CD4-positive, alpha-beta memory T cell (primary cell): ENCODE data around the gene CMTM6. TPM values are rescaled to one million over a fixed set of nuclear protein-coding genes. Genes with fewer than 3 reads are reported as not detected.

Experiments
- CTCF ChIA-PET: fragments of 350-600 bp; sonication (Branson Sonifier 250); formaldehyde crosslinking; loops from one replicate; lab custom pipeline; 2021; ENCODE audit warnings: inconsistent platforms; ENCODE audit not compliant: partially characterized antibody; lab: Charles Lee
- POLR2A ChIA-PET: fragments of 350-600 bp; sonication (Branson Sonifier 250); formaldehyde crosslinking; loops from one replicate; lab custom pipeline; 2021; ENCODE audit not compliant: partially characterized antibody; lab: Charles Lee
- DNase-seq, 5 donors: peaks; one replicate each; pipeline versions ENCODE4 v3.0.0 to v3.0.0-alpha.2; 2020 to 2022; ENCODE audit warnings: mixed read lengths in 1 of 5
- H3K27ac ChIP-seq: one replicate; pipeline ENCODE4 v1.7.0; 2013; ENCODE audit warnings: low read depth, low read length
- H3K27me3 ChIP-seq: 2 replicates; pipeline ENCODE4 v1.7.0; 2013; ENCODE audit warnings: mild to moderate bottlenecking, low read length, moderate library complexity; ENCODE audit not compliant: insufficient read depth
- H3K36me3 ChIP-seq: 2 replicates; pipeline ENCODE4 v1.7.0; 2013; ENCODE audit warnings: mild to moderate bottlenecking, low read length, moderate library complexity; ENCODE audit not compliant: insufficient read depth
- H3K4me1 ChIP-seq: 2 replicates; pipeline ENCODE4 v1.7.0; 2013; ENCODE audit warnings: mild to moderate bottlenecking, low read length, moderate library complexity; ENCODE audit not compliant: insufficient read depth
- H3K4me3 ChIP-seq, 2 donors: one replicate each; pipeline ENCODE4 v1.7.0; 2013; ENCODE audit warnings: low read length in 2 of 2, mild to moderate bottlenecking in 1 of 2
- H3K9me3 ChIP-seq, 2 donors: one replicate each; pipeline ENCODE4 v1.7.0; 2013; ENCODE audit warnings: low read length in 2 of 2, control low read depth in 1 of 2; ENCODE audit not compliant: control insufficient read depth in 1 of 2
- H3K27ac Mint-ChIP-seq, 7 donors: one replicate each; pipeline ENCODE4 v1.8.0; 2020 to 2021; ENCODE audit warnings: mixed read lengths in 7 of 7, mild to moderate bottlenecking in 6 of 7, inconsistent platforms in 3 of 7, moderate library complexity in 3 of 7
- H3K27me3 Mint-ChIP-seq, 2 donors: one replicate each; pipeline ENCODE4 v1.8.0; 2020 to 2021; ENCODE audit warnings: mixed read lengths in 2 of 2
- H3K36me3 Mint-ChIP-seq, 2 donors: one replicate each; pipeline ENCODE4 v1.8.0; 2020 to 2021; ENCODE audit warnings: mixed read lengths in 2 of 2, inconsistent platforms in 1 of 2, mild to moderate bottlenecking in 1 of 2
- H3K4me1 Mint-ChIP-seq, 4 donors: one replicate each; pipeline ENCODE4 v1.8.0; 2020 to 2021; ENCODE audit warnings: mixed read lengths in 4 of 4, mild to moderate bottlenecking in 1 of 4
- H3K4me3 Mint-ChIP-seq, 8 donors: one replicate each; pipeline ENCODE4 v1.8.0; 2020 to 2021; ENCODE audit warnings: mixed read lengths in 8 of 8, mild to moderate bottlenecking in 7 of 8, moderate library complexity in 6 of 8, inconsistent platforms in 3 of 8
- H3K9me3 Mint-ChIP-seq, 8 donors: one replicate each; pipeline ENCODE4 v1.8.0; 2020 to 2021; ENCODE audit warnings: mixed read lengths in 8 of 8, mild to moderate bottlenecking in 5 of 8, inconsistent platforms in 3 of 8, moderate library complexity in 1 of 8
- intact Hi-C: fragments of 100-400 bp; cut with micrococcal nuclease; formaldehyde crosslinking; loops from one replicate; pipeline ENCODE4 v1.15.1; 2023
- polyA plus RNA-seq, 2 donors: library from polyadenylated mRNA; unstranded; fragments of 300-500 nt; fragmentation: Illumina TruSeq; gene quantifications; one replicate each; pipeline ENCODE4 v1.2.3, GENCODE V29; 2021
- total RNA-seq, 2 experiments: library from RNA; stranded (reverse); gene quantifications; one replicate each; pipeline ENCODE4 v1.2.3, GENCODE V29; 2021

The CMTM6 gene
- total and polyA plus RNA-seq, 4 experiments from 2014 or later, result 30.3 to 230 (median 62.2) TPM

DNA sequence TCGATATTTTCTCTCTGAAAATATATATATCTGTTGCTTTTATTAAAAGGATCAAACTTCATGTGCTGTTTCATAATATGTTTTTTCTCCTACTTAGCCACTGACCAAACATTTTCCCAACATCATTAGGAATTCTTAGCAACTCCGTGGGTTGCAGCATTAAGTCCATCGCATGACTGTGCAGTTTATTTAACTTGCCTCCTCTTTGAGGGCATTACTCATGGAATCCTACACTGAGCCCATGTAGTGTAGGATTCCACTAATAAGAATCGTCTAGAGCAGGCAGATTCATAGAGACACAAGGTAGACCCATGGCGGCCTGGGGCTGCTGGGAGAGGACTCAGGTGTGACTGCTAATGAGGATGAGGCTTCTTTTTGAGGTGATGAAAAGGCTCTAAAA lies 49.3 kb downstream of the CMTM6 start:
- H3K27me3 Mint-ChIP-seq, result no peaks in the 10 kb centered on the region
- H3K4me1 Mint-ChIP-seq, result peaks cover 39 to 70% (median 51%) of the 10 kb centered on the region in 4 donors
- H3K9me3 ChIP-seq, result no peaks in the 10 kb centered on the region
- no peaks in the 10 kb centered on the region for H3K27me3 ChIP-seq
- intact Hi-C loops, result no loop called here
- H3K27ac ChIP-seq, result peak overlapping the region; percentile 20
- peak overlapping the region in 6 of 7 donors; percentile 64 to 99 (median 90) for H3K27ac Mint-ChIP-seq
- H3K4me1 ChIP-seq, result peaks cover 46% of the 10 kb centered on the region
- no peak for DNase-seq
- CTCF ChIA-PET, result interaction anchor here (0.7 kb wide), 2 partner anchors 82 to 213 kb away, joined by 3 read pairs; no protein-coding TSS in a partner anchor
- H3K36me3 ChIP-seq, result peaks cover 37% of the 10 kb centered on the region
- H3K9me3 Mint-ChIP-seq, result peaks cover 0 to 3% (median 0%) of the 10 kb centered on the region in 8 donors
- no peak overlapping the region for H3K4me3 ChIP-seq
- peaks cover 38 to 59% of the 10 kb centered on the region in 2 donors for H3K36me3 Mint-ChIP-seq
- POLR2A ChIA-PET, result interaction anchor here (18.1 kb wide), 1 partner anchor 23 kb away, joined by 415 read pairs; no protein-coding TSS in a partner anchor
- H3K4me3 Mint-ChIP-seq, result peak overlapping the region in 1 of 8 donors; percentile 15

DNA sequence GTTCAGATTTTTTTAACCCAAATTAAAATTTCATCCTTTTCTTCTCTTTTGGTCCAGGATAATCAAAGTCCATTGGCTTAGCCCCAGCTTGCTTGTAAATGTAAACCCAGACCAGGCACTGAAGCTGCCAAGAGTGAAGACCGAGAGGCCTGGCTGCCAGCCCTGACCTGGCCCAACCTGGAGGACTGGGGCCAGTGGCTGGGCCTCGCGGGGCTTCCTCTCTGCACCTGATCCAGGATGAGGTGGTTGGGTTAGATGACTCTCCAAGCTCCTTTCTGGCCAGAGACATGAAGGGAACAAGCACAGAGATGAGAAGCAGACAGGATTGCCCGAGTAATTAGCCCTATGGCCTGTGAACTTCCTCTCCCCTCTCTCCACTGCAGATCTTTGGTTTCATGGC lies 50.6 kb downstream of the CMTM6 start:
- peaks cover 45% of the 10 kb centered on the region for H3K4me1 ChIP-seq
- H3K27me3 Mint-ChIP-seq, result no peaks in the 10 kb centered on the region
- no peak overlapping the region for H3K4me3 Mint-ChIP-seq
- no peak for DNase-seq
- POLR2A ChIA-PET, result interaction anchor here (1.2 to 18.1 kb wide), 3 partner anchors 8 to 22 kb away, joined by 3 to 415 read pairs (median 6); no protein-coding TSS in a partner anchor
- no peaks in the 10 kb centered on the region for H3K9me3 Mint-ChIP-seq
- no peak overlapping the region for H3K4me3 ChIP-seq
- H3K36me3 ChIP-seq, result peaks cover 39% of the 10 kb centered on the region
- intact Hi-C loops, result no loop called here
- H3K27ac ChIP-seq, result no peak overlapping the region
- peak overlapping the region in 6 of 7 donors; percentile 13 to 83 (median 62) for H3K27ac Mint-ChIP-seq
- no peaks in the 10 kb centered on the region for H3K27me3 ChIP-seq
- H3K4me1 Mint-ChIP-seq, result peaks cover 41 to 70% (median 51%) of the 10 kb centered on the region in 4 donors
- CTCF ChIA-PET, result interaction anchor here (3.0 kb wide), 1 partner anchor 16 kb away, joined by 15 read pairs; no protein-coding TSS in a partner anchor
- H3K36me3 Mint-ChIP-seq, result peaks cover 48 to 62% of the 10 kb centered on the region in 2 donors
- H3K9me3 ChIP-seq, result no peaks in the 10 kb centered on the region

DNA sequence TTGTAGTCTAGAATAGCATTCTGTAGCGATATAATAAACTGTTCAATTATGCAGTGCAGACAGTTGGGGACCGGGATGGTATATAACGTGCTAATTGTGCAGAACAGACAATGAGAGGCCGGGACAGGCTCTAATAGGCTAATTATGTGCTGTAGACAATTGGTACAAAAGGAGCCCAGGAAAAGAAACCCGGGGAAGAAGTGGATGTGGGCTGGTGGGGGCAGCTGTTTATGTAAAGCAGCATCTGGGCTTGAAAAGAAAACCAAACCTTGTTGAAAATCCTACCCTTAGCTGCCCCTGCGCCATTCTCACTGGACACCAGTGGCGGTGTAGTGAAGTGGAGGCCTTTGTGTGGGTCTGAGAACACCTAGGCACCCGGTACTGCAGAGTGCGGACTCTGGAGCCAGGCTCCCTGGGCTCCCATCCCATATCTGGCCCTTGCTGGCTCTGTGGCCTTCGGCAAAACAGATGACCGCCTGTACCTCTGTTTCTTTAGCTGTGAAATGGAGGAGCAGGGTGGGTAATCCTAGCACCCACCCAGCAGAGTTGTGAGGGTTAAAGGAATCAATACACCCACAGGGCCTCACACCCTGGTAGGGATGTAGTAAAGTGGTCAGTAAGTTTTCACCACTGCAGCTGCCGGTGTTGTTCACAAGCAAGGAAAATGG lies 51.5 kb downstream of the CMTM6 start:
- DNase-seq, result no peak
- no peak overlapping the region for H3K4me3 Mint-ChIP-seq
- intact Hi-C loops, result no loop called here
- H3K9me3 Mint-ChIP-seq, result no peaks in the 10 kb centered on the region
- peak overlapping the region in 4 of 7 donors; percentile 61 to 84 (median 74) for H3K27ac Mint-ChIP-seq
- H3K4me1 Mint-ChIP-seq, result peaks cover 44 to 70% (median 51%) of the 10 kb centered on the region in 4 donors
- Histone ChIP-seq H3K27me3 (no peaks in the 10 kb centered on the region), H3K27ac (no peak overlapping the region), H3K4me1 (peaks cover 45% of the 10 kb centered on the region), H3K36me3 (peaks cover 39% of the 10 kb centered on the region), H3K4me3 (no peak overlapping the region), H3K9me3 (no peaks in the 10 kb centered on the region)
- no peaks in the 10 kb centered on the region for H3K27me3 Mint-ChIP-seq
- peaks cover 55 to 65% of the 10 kb centered on the region in 2 donors for H3K36me3 Mint-ChIP-seq
- POLR2A ChIA-PET, result interaction anchor here (1.1 to 18.1 kb wide), 5 partner anchors 8 to 60 kb away, joined by 3 to 415 read pairs (median 5); partner anchors contain the start of gene CMTM7
- CTCF ChIA-PET, result interaction anchor here (0.9 to 3.0 kb wide), 7 partner anchors 12 to 79 kb away, joined by 3 to 15 read pairs (median 5); no protein-coding TSS in a partner anchor

DNA sequence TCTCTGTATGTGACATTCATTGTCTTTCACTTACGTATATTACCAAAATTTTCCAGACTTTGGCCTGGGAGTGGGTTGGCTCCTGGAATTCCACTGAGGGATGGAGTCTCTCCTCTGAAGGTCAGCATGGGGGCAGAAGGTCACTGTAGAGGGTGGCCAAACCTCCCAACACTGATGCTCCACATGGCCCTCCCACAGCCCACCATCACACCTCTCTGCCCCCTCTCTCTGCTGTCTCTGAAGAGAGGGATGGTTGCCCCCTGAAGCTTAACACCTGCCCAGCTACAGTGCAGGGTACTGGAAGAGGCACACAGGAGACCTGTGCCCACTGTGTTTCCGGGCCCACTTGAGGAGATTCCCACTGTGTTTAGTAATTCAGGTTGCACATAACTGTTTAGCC lies 52.2 kb downstream of the CMTM6 start:
- CTCF ChIA-PET, result interaction anchor here (0.8 to 3.0 kb wide), 9 partner anchors 11 to 79 kb away, joined by 3 to 15 read pairs (median 4); no protein-coding TSS in a partner anchor
- peaks cover 39% of the 10 kb centered on the region for H3K36me3 ChIP-seq
- Mint-ChIP-seq H3K36me3 (peaks cover 57 to 66% of the 10 kb centered on the region in 2 donors), H3K4me1 (peaks cover 37 to 68% (median 50%) of the 10 kb centered on the region in 4 donors), H3K9me3 (no peaks in the 10 kb centered on the region), H3K27ac (peak overlapping the region in 4 of 7 donors; percentile 16 to 77 (median 56)), H3K27me3 (no peaks in the 10 kb centered on the region), H3K4me3 (no peak overlapping the region)
- H3K4me1 ChIP-seq, result peaks cover 45% of the 10 kb centered on the region
- DNase-seq, result no peak
- H3K27ac ChIP-seq, result no peak overlapping the region
- no peaks in the 10 kb centered on the region for H3K9me3 ChIP-seq
- no peak overlapping the region for H3K4me3 ChIP-seq
- H3K27me3 ChIP-seq, result no peaks in the 10 kb centered on the region
- intact Hi-C loops, result no loop called here
- POLR2A ChIA-PET, result interaction anchor here (1.1 to 18.1 kb wide), 4 partner anchors 10 to 59 kb away, joined by 3 to 415 read pairs (median 6); partner anchors contain the start of gene CMTM7

DNA sequence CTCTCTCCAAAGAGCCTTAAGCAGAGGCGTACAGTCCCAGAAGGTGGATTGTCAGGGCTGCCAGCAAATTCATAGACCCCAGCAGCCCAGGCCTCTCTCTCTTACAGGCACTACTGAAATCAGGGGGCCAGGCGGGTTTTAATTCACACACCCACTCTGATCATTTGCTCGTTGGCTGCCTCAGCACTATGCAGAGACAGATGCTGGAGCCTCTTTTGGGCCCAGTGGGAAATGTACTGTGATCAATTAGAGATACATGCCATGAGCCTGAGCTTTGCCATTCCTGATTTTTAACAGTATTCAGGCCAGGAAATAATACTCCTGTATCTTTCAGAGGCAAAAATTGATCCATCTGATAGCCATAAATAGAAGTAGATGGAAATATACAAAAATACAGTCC lies 53.0 kb downstream of the CMTM6 start:
- no peaks in the 10 kb centered on the region for H3K27me3 Mint-ChIP-seq
- Histone ChIP-seq H3K4me3 (no peak overlapping the region), H3K27ac (no peak overlapping the region), H3K4me1 (peaks cover 38% of the 10 kb centered on the region), H3K27me3 (no peaks in the 10 kb centered on the region), H3K9me3 (no peaks in the 10 kb centered on the region), H3K36me3 (peaks cover 39% of the 10 kb centered on the region)
- no peak overlapping the region for H3K4me3 Mint-ChIP-seq
- H3K4me1 Mint-ChIP-seq, result peaks cover 33 to 65% (median 48%) of the 10 kb centered on the region in 4 donors
- CTCF ChIA-PET, result interaction anchor here (0.8 to 3.0 kb wide), 6 partner anchors 18 to 78 kb away, joined by 3 to 15 read pairs (median 4); no protein-coding TSS in a partner anchor
- DNase-seq, result no peak
- no peaks in the 10 kb centered on the region for H3K9me3 Mint-ChIP-seq
- intact Hi-C loops, result no loop called here
- H3K36me3 Mint-ChIP-seq, result peaks cover 57 to 62% of the 10 kb centered on the region in 2 donors
- POLR2A ChIA-PET, result interaction anchor here (1.5 to 18.1 kb wide), 3 partner anchors 8 to 35 kb away, joined by 5 to 415 read pairs (median 13); no protein-coding TSS in a partner anchor
- no peak overlapping the region for H3K27ac Mint-ChIP-seq

DNA sequence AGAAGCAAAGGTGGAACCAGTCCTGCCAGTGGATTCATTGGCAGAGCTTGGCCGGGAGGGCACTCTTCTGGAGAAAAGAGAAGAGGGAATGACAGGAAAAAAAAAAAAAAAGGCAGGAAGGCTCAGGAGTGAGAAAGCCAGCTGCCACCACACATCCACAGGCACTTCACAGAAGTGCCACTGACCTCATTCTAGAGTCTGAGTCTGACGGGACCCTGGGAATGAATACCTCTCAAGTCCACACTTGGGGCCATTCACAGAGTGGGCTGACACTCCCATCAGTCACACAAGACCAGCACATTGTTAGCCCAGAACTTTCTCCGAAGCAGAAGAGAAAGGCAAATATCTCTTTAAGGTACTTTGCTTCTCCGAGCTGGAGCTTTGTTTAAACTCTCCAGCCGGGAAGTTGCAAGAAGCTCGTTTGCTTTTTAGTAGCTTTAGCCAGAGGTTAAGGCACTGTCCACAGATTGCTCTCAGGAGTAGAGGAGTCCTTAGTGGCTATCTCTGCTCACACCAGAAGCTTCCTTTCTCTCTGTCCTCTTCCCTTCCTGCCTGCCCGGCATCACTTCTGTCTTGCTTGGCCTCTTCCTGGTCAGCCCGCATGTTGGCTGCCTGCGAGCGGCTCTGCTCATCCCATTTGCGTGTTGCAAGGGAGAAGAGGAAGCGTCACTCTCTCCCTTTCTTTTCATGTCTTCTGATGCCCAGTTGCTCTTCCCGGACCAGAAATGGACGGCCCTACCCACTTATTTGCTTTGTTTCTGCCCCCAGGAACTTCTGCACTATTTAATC lies 53.8 kb downstream of the CMTM6 start:
- ChIA-PET CTCF (interaction anchor here (1.6 to 3.0 kb wide), 3 partner anchors 17 to 73 kb away, joined by 5 to 15 read pairs (median 6); no protein-coding TSS in a partner anchor), POLR2A (interaction anchor here (2.4 to 18.1 kb wide), 2 partner anchors 9 to 19 kb away, joined by 13 to 415 read pairs; no protein-coding TSS in a partner anchor)
- no peak for DNase-seq
- Histone ChIP-seq H3K9me3 (no peaks in the 10 kb centered on the region), H3K27ac (no peak overlapping the region), H3K36me3 (peaks cover 34% of the 10 kb centered on the region), H3K4me3 (no peak overlapping the region), H3K27me3 (no peaks in the 10 kb centered on the region), H3K4me1 (peaks cover 38% of the 10 kb centered on the region)
- Mint-ChIP-seq H3K4me1 (peaks cover 34 to 65% (median 47%) of the 10 kb centered on the region in 4 donors), H3K4me3 (no peak overlapping the region), H3K9me3 (no peaks in the 10 kb centered on the region), H3K36me3 (peaks cover 52 to 63% of the 10 kb centered on the region in 2 donors), H3K27me3 (no peaks in the 10 kb centered on the region), H3K27ac (peak overlapping the region in 6 of 7 donors; percentile 12 to 76 (median 62))
- intact Hi-C loops, result no loop called here
